ENCODE data around the gene ZBTB26.
"Not testable (repeated sequence)": the region's sequence is repeated elsewhere in the genome, so short reads cannot be mapped to it uniquely, and the experiment has no call there.

ZBTB26 gene

DNA sequence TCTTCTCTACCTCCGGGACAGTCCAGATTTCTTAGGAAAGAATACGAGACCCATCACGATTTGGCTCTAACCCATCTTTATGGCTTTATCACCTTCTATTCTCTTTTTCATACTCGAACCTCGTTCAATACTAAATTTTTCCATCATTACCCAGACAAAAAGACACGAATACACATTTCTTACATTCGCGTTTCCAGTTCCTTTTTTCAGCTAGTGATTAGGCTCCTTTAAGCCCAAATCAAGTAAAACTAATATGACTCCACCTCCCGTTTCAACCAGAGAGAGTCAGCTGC is 18.7 kb downstream of the ZBTB26 start:
- no peak for DNase-seq (ENCODE audit: low spot score)
- in situ Hi-C loops (cut with MboI; ENCODE audit: low sequenced_read_pairs, unreplicated experiment): no loop called here
- TF ChIP-seq, protein P1, sequence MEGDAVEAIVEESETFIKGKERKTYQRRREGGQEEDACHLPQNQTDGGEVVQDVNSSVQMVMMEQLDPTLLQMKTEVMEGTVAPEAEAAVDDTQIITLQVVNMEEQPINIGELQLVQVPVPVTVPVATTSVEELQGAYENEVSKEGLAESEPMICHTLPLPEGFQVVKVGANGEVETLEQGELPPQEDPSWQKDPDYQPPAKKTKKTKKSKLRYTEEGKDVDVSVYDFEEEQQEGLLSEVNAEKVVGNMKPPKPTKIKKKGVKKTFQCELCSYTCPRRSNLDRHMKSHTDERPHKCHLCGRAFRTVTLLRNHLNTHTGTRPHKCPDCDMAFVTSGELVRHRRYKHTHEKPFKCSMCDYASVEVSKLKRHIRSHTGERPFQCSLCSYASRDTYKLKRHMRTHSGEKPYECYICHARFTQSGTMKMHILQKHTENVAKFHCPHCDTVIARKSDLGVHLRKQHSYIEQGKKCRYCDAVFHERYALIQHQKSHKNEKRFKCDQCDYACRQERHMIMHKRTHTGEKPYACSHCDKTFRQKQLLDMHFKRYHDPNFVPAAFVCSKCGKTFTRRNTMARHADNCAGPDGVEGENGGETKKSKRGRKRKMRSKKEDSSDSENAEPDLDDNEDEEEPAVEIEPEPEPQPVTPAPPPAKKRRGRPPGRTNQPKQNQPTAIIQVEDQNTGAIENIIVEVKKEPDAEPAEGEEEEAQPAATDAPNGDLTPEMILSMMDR (IDR thresholded peaks at IDR 0.05; ENCODE audit: borderline replicate concordance, control extremely low read depth, extremely low read depth, insufficient read depth, missing control alignments): no peak

DNA sequence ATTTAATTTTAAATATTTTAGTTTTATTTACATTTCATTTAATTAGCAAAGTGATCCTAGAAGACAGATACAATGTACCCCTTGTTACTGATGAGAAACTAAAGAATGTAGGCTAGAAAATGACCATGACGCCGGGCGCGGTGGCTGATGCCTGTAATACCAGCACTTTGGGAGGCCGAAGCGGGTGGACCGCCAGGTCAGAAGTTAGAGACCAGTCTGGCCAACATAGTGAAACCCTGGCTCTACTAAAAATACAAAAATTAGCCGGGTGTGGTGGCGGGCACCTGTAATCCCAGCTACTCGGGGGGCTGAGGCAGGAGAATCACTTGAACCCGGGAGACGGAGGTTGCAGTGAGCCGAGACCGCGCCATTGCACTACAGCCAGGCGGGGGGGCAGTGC is 25.2 kb downstream of the ZBTB26 start:
- DNase-seq (ENCODE audit: low spot score); in situ Hi-C loops (cut with MboI; ENCODE audit: low sequenced_read_pairs, unreplicated experiment): not testable (repeated sequence)

DNA sequence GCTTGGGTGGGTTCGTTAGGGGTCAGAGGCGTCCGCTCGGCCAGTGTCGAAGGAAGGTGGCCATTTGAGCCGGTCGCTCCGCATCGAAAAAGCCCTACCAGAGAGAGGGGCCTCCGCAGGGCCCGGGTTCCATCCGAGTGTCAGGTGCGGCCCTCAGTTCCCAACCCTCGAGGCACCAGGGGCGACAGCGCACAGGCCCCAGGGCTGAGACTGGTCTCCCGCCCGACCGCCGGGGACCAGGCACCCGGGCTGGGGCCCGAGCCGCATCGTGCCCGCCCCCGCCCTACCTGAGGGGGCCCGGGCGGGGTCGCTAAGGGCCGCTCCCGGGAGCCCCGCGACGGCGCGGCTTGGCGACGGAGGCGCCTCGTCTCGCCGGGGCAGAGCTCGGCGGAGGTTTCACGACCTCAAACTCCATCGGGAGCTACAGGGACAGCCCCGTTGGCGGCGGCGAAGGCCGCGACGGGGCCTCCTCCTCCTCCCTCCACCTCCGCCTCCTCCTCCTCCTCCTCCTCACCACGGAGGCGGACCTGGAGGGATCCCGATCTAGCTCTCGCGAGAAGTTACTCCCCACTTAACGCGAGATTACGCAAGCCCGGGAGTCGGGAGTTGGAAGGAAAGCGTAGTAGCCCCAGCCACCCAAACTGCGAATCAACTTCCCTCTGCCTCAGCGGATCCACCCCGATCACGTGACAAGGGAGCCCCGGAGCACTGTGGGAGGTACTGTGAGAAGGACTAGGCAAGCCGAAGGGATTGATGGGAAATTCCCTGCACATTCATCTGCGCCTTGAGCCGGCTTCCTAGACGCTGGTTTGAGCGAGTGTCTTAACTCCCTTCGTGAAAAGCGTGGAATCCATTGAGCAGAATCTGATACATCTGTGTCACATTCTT is 26.2 kb downstream of the ZBTB26 start, which contains the start of gene RC3H2:
TSS of gene RC3H2 (minus strand) at position 537 of the 888 bp plus-strand sequence. CDS start 7,850 bp downstream, outside the sequence.
- in situ Hi-C loops (cut with MboI; ENCODE audit: low sequenced_read_pairs, unreplicated experiment): no loop called here
- DNase-seq (ENCODE audit: low spot score): peak; percentile 93
- TF ChIP-seq, protein P1 (IDR thresholded peaks at IDR 0.05; ENCODE audit: borderline replicate concordance, control extremely low read depth, extremely low read depth, insufficient read depth, missing control alignments): no peak

DNA sequence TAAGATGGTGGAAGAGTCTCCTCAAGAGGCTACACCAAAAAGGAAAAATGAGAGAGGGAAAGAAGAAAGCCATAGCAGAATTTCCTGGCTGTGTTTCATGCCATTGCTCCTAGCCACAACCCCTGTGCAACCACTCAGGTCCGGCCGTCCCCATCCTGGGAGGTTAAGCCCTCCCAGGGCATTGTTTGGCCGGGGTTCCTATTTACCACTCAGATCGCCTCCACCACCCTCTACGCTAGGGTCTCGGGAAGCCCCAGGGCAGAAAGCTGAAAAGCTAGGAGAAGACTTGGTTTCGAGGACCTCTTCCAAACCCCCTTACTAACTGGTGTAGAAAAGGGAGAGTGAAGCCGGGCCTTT is 26.9 kb downstream of the ZBTB26 start:
- peak; percentile 32 for DNase-seq (ENCODE audit: low spot score)
- in situ Hi-C loops (cut with MboI; ENCODE audit: low sequenced_read_pairs, unreplicated experiment): no loop called here
- TF ChIP-seq, protein P1 (IDR thresholded peaks at IDR 0.05; ENCODE audit: borderline replicate concordance, control extremely low read depth, extremely low read depth, insufficient read depth, missing control alignments): no peak

DNA sequence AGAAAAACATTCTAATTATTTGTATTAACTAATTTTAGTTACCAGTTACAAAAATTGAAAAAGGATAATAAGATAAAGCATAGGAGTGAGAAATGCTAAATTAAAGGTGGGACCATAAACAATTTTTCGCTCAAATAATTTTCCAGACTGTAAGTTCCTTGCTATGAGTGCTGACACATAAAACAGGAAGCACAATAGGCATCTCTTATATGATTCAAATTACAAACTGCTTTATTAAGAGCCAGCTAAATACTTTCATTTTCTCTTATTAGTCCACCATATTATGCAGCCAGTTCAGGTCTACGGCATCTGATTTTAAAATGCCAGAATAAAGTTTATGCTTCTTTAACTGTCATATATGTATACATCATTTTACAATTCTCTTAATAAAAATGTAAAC is 30.5 kb downstream of the ZBTB26 start:
- DNase-seq (ENCODE audit: low spot score): peak; percentile 46
- in situ Hi-C loops (cut with MboI; ENCODE audit: low sequenced_read_pairs, unreplicated experiment): no loop called here
- TF ChIP-seq, protein P1 (IDR thresholded peaks at IDR 0.05; ENCODE audit: borderline replicate concordance, control extremely low read depth, extremely low read depth, insufficient read depth, missing control alignments): no peak

DNA sequence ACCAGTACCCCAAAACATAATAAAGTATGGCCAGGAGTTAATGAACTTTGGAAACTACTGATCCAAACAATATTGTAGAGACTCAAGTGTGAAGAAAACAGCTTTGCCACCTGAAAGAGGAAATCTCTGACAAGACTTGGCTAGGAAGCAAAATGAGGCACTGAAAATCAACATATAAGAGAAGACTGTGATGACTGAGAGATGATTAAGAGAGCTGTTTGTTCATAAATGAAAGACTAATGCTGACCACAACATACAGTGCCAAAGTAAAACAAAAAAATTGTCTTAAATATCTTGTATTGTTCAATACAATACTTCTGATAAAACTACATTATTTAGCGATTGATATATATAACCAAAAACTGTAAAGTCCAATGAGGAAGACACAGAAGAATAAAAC is 33.3 kb downstream of the ZBTB26 start:
- in situ Hi-C loops (cut with MboI; ENCODE audit: low sequenced_read_pairs, unreplicated experiment): no loop called here
- TF ChIP-seq, protein P1 (IDR thresholded peaks at IDR 0.05; ENCODE audit: borderline replicate concordance, control extremely low read depth, extremely low read depth, insufficient read depth, missing control alignments): no peak
- DNase-seq (ENCODE audit: low spot score): no peak

DNA sequence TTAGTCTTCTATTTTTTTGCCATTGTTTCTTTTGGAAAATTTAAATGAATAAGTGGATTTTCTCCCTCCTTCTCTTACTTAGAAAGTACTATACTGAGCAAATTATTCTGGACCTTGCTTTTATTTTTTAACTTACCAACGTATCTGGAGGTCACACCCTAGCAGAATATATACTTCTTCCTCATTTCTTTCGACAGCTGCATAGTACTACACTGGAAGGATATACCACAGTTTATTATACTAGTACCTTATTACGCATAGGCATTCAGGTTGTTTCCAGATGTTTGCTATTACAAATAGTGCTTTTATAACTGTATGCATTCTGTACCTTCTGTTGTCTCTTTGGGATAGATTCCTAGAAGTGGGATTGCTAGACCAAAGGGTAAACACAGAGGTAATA is 42.8 kb downstream of the ZBTB26 start:
- DNase-seq (ENCODE audit: low spot score): no peak
- in situ Hi-C loops (cut with MboI; ENCODE audit: low sequenced_read_pairs, unreplicated experiment): no loop called here
- TF ChIP-seq, protein P1 (IDR thresholded peaks at IDR 0.05; ENCODE audit: borderline replicate concordance, control extremely low read depth, extremely low read depth, insufficient read depth, missing control alignments): no peak
